HepG2 (cell line): ENCODE measurements around the gene ABI2.

Experiments
- CREB1 ChIP-seq, 2 experiments: fragments of 450-650 bp in 1 of 2; IDR thresholded peaks; 2 replicates each; pipeline ENCODE4 v1.6.1; 2016 to 2017; ENCODE audit warnings: control low read depth in 1 of 2, mild to moderate bottlenecking in 1 of 2, missing compliant biosample characterization in 1 of 2, missing genetic modification characterization in 1 of 2
- GATAD2A ChIP-seq: IDR thresholded peaks from 2 replicates; pipeline ENCODE4 v1.6.1; 2016
- IRX3 ChIP-seq: sonication (generic); formaldehyde crosslinking; IDR thresholded peaks from 2 replicates; pipeline ENCODE4 v1.8.1; 2023; ENCODE audit warnings: mild to moderate bottlenecking, low read depth, missing genetic modification reagents, borderline replicate concordance
- POLR2A ChIP-seq, 2 experiments: IDR thresholded peaks; 2 replicates each; pipeline ENCODE4 v1.6.1; 2011; ENCODE audit warnings: low read depth in 2 of 2, low read length in 2 of 2, mild to moderate bottlenecking in 1 of 2, moderate library complexity in 1 of 2; ENCODE audit not compliant: insufficient read depth in 1 of 2
- RELA ChIP-seq: sonication (generic); formaldehyde crosslinking; IDR thresholded peaks from 2 replicates; pipeline ENCODE4 v1.4.0; 2020; ENCODE audit warnings: missing genetic modification reagents
- SMC3 ChIP-seq: IDR thresholded peaks from 2 replicates; pipeline ENCODE4 v1.6.1; 2011; ENCODE audit warnings: low read length, improper control_type of control experiment
- USF2 ChIP-seq, 2 experiments: sonication (generic) in 1 of 2; formaldehyde crosslinking in 1 of 2; IDR thresholded peaks; 2 replicates each; pipeline versions ENCODE4 v1.5.1 to v1.6.1; 2011 to 2020; ENCODE audit warnings: borderline replicate concordance in 1 of 2, low read depth in 1 of 2, low read length in 1 of 2, mild to moderate bottlenecking in 1 of 2, missing genetic modification reagents in 1 of 2, moderate library complexity in 1 of 2
- ZBTB10 ChIP-seq: sonication (generic); formaldehyde crosslinking; IDR thresholded peaks from 2 replicates; pipeline ENCODE4 v1.4.0; 2020; ENCODE audit warnings: missing genetic modification reagents, borderline replicate concordance
- ZKSCAN1 ChIP-seq: fragments of 150-350 bp; IDR thresholded peaks from 2 replicates; pipeline ENCODE4 v1.6.1; 2014; ENCODE audit warnings: low read length

- TF ChIP-seq ZKSCAN1 (no peak), CREB1 (IDR thresholded peaks at IDR 0.05) (no peak), CREB1 (CRISPR knock-in tag; IDR thresholded peaks at IDR 0.05) (no peak), POLR2A (IDR thresholded peaks at IDR 0.05; ENCODE audit: insufficient read depth in 1 of 2, low read depth in 2 of 2, low read length in 2 of 2) (no peak), SMC3 (no peak), ZBTB10 (CRISPR knock-in tag) (no peak), USF2 (IDR thresholded peaks at IDR 0.05; ENCODE audit: low read depth, low read length) (no peak), USF2 (CRISPR knock-in tag; IDR thresholded peaks at IDR 0.05; ENCODE audit: borderline replicate concordance) (no peak), RELA (no peak), IRX3 (CRISPR knock-in tag) (no peak), GATAD2A (CRISPR knock-in tag) (no peak)
Observed at GRCh38 chr2:203492965-203493364, 164.8 kb downstream of the ABI2 start.
